ENCODE data around the gene E2F6.

Gene E2F6

DNA sequence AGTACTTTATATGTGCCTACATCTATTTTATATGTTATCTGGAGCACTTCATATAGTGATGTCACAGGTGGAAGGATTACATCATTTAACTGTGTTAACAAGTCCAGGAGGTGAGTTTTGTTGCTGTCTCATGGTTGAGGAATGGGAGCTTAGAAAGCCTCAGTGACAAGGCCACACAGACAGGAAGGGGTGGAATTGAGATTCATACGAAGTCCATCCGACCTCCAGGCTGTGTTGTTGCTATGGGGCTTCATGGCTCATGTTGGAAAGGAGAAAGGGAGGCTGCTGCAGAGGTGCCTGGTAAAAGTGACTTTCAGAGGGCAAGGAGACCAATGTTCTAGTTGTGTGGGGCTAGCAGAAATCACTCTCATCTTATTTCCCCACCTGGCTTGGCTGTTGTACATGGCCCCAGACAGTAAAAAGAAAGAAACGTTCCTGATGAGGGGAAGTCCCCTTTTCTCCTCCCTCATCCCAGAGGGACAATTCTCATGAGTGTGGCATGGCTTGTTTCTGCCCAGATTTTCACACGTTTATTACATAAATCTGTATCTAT is 36.9 kb upstream of the E2F6 start:
- no peak for TF ChIP-seq CTCF (IDR thresholded peaks at IDR 0.05; ENCODE audit: borderline replicate concordance, insufficient read depth, low read depth, low read length)
- H3K4me3 ChIP-seq (ENCODE audit: low read depth, low read length): no peak overlapping the region

DNA sequence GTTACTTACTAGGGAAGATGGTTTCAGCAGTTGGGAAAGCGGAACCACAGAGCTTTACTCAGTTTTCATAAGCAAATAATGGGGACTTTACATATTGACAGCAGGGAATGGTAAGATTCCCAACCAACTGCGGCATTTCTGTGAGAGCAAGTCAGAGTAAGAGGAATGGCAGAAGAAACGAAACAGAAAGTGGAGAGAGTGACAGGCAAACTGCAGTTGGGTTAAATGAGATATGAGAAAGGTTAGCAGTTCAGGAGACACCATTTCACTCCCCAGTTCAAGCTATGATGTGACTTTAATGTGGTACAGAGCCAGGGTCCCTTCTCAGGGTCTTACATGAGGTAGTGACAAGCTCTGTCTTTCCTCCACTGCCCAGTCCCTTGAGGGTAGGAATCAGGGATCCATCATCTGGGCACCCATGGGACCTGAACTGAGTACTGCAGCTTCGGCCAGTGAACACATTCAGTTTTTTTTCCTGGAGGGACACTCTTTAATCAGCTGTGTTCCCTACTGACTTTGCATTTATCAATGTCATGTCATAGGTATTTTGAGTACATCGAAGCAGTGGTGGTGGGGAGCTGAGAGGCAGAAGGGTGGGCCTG is 34.8 kb upstream of the E2F6 start:
- TF ChIP-seq CTCF (IDR thresholded peaks at IDR 0.05; ENCODE audit: borderline replicate concordance, insufficient read depth, low read depth, low read length): no peak
- no peak overlapping the region for H3K4me3 ChIP-seq (ENCODE audit: low read depth, low read length)

GRCh38 chr2:11499081-11499743 is 33.3 kb upstream of the E2F6 start:
- TF ChIP-seq CTCF (IDR thresholded peaks at IDR 0.05; ENCODE audit: borderline replicate concordance, insufficient read depth, low read depth, low read length): no peak
- H3K4me3 ChIP-seq (ENCODE audit: low read depth, low read length): no peak overlapping the region

DNA sequence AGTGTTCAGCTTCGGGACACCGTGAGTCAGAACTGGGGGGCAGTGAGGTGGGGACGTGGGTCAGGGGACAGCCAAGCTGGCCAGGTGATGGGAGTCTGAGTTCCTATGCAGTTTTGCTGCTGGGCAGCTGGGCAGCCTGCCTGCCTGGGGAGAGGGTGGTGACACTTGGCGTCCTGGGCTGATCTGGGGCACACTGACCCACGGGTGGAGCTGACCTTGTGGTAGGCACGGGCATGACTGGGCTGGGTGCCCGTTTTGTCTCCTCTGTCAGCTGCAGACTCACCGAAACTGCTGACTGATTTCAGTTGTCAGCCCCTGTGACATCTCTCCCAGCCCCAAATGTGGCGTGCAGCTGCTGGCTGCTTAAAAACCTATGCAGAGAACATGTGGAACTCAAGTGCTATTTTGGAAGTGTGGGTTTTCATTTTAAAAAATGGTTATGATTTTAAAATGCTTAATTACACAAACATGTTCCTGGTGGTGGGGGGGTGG is 32.6 kb upstream of the E2F6 start:
- H3K4me3 ChIP-seq (ENCODE audit: low read depth, low read length): no peak overlapping the region

DNA sequence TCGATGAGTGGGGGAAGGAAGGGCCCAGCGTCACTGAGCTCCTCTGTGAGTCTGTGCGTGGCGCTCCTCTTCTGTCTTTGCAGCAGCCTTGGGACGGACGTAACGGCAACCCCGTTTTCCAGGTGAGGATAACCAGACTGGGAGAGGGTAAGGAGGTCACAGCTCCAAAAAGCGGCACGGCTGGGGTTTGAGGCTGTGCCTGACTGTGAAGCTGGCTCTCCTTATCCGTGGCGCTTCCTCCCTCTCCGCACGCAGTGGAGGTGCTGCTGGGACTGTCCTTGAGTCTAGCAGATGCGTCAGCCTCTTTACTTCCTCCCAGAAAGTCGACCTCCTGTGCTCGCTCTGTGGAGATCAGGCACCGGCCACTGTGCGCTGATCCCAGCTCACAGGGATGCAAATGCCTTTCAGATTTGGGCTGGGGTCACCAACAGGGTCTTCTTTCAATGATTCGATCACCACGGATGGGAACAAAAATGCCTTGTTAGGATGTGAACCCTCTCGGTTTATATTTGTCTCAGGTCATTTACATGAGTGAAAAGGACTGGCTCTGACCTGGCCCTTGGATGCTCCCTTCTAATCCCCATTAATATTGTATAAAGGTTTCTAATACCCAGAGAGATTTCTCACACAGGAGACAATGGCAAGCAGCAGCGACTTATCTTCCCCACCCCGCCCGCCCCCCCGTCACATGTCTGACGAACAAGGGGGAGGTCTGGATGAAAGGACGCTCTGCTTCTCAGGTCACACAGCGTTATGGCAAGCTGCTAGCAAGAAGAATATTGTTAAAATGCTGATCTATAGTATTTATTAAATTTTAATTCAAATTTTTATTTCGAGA is 30.1 kb upstream of the E2F6 start:
- no peak overlapping the region for H3K4me3 ChIP-seq (ENCODE audit: low read depth, low read length)
- no peak for TF ChIP-seq CTCF (IDR thresholded peaks at IDR 0.05; ENCODE audit: borderline replicate concordance, insufficient read depth, low read depth, low read length)

More for the DNA sequence above, 32.6 kb upstream of the E2F6 start:
- TF ChIP-seq CTCF (IDR thresholded peaks at IDR 0.05; ENCODE audit: borderline replicate concordance, insufficient read depth, low read depth, low read length): no peak

DNA sequence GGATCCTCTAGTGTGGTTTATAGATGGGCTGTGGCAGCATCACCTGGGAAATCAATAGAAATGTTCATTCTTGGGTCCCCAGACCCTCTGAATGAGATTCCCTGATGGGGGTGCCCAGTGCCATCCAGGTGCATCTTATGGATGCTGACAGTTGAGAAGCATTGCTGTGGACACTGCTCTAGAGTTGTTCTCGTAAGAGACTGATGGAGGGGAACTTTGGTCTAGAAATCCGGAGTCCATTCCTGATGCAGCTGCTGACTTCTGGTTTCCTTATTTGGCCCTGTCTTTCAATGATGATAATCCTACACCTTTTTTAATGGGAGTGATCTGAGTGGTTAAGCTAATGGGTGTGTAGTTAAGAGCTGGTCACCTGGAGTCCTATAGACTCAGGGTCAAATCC is 28.3 kb upstream of the E2F6 start:
- no peak for TF ChIP-seq CTCF (IDR thresholded peaks at IDR 0.05; ENCODE audit: borderline replicate concordance, insufficient read depth, low read depth, low read length)
- no peak overlapping the region for H3K4me3 ChIP-seq (ENCODE audit: low read depth, low read length)
